NCI-H146 treated with DMSO at 0.1 percent for 48 hours (cell line): Measurements from ENCODE around the gene BSX.

Experiments used
- DNase-seq: peaks from one replicate; lab custom pipeline; 2025; ENCODE audit not compliant: unreplicated experiment; lab: John Stamatoyannopoulos, UW

BSX gene

DNA sequence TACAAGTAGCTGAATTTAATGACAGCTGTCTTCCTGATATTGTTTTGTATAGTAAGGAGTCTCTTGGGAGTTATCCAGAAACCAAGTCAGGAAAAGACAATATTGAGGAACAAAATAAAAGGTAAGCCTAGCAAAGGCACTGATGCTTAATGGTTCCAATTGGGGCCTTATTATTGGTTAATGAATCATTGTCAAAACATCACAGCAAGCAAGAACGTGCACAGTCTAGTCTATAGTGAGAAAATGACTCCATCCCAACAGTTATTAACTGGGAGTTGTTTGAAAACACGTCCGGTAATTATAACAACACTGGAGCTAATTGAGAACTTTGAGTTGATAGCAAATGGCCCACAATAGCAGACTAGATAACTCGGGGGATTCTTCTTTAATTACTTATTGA is 17.7 kb downstream of the BSX start:
- DNase-seq, result no peak

DNA sequence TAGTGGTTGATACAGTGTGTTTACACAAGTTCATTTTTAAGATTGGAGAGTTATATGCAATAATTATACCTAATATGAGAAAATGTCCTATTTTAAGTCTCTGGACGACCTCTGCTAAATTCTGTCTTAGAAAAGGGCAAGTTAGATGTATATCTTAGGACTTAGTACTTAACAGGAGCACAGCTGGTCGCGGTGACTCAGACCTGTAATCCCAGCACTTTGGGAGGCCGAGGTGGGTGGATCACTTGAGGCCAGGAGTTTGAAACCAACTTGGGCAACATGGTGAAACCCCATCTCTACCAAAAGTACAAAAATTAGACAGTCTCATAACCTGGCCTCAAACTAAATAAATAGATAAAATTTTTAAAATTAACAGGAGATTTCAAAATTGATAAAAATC is 27.2 kb downstream of the BSX start:
- DNase-seq, result no peak

DNA sequence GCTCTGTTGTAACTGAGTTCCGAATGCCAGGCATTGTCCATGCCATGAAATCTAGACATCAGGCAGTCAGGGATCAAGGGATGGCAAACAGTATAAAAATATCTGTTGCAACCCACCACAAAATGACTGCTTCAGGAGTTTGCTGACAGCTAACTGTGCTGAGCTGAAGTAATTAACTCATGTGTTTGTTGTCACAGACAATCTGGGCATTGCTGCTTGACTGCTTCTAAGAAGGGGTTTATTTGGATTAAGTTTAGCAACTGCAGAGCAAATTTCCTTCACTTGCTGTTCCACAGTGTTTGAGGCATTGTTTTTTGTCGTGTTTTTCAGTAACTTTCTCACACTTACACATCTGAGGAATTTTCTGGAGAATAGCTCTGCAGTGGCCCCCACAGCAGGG is 30.4 kb downstream of the BSX start:
- DNase-seq, result no peak

DNA sequence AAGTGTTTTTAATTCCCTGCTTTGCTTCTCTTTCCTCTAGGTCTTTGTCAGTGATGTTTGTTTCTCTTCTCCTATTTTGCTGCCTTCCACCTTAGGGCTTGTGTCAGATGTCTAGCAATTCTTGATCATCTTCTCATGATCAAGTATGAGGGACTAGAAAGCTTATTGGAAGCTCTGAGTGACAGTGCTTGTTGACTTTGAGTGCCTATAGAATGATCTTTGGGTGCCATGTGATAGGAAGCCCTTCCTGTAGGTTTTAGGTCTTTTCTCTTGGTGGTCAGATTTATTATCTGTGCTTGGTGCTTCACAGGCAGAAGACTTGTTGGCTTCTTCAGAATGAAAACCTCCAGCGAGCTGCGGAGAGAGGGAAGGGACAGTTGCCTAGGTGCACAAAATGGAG is 43.1 kb downstream of the BSX start:
- DNase-seq, result no peak

DNA sequence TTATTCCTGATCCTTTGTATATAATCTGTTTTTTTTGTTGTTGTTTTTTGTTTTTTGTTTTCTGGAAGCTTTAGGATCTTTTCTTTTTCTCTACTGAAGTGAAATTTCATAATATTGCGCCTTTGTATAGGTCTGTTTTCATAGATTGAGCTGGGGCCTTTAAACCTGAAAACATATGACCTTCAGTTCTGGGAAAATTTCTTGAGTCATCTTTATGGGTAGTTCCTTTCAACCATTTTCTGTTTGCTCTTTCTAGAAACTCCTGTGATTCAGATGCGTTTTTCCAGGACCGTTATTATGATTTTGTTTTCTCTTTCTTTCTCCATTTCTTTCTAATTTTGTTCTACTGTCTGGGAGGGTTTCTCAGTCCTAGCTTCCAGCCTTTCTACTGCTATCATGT is 43.7 kb downstream of the BSX start:
- no peak for DNase-seq

DNA sequence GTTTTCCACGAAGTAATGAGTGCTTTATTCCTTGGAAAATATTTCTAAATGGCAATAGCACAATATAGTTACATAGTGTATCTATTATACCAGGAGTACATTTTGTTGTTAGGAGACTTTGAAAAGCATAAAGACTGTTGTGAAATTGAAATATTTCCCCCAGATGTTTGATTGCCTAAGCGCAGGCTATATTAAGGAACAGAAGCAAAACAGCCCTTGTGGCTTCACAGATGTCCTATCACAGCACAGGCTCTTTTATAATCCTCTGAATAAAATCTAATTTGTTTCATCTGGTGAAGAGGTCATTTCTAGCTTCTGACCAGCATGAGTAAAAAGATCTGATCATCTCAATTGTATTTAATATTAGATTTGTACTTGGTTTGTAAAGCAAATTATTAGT is 48.2 kb downstream of the BSX start:
- no peak for DNase-seq

DNA sequence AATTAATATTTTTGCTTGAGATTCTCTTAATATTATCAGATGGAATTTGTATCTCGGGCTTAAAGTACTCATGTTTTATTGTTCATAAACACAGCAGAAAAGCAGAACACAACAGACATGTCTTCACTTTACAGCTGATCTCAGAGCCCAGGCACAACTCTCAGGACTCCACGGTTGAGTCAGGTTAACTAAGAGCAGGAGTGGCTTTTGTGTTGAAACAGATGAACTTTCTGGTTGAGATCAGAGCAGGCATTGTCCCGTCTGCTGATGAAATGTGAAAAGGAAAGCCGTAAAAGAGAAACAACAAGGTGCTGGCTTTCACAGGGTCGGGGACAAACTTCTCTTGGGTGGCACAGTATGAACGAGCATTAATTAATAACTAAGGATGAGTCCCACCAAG is 50.1 kb downstream of the BSX start:
- no peak for DNase-seq
